H1 (cell line): ENCODE data around the gene LIN37.

Experiments used
- BACH1 ChIP-seq: IDR thresholded peaks from 2 replicates; pipeline ENCODE4 v1.6.1; 2012; ENCODE audit warnings: low read length, improper control_type of control experiment
- CTBP2 ChIP-seq: IDR thresholded peaks from 2 replicates; pipeline ENCODE4 v1.7.0; 2011; ENCODE audit warnings: borderline replicate concordance, mild to moderate bottlenecking, moderate library complexity, mixed read lengths, low read length; ENCODE audit not compliant: insufficient read depth, insufficient read length
- EP300 ChIP-seq, 2 experiments: IDR thresholded peaks; 1 replicate in 1 of 2; 2 replicates in 1 of 2; pipeline ENCODE4 v1.6.1; 2011 to 2012; ENCODE audit warnings: low read depth in 2 of 2, low read length in 2 of 2, mild to moderate bottlenecking in 2 of 2, borderline replicate concordance in 1 of 2, inconsistent platforms in 1 of 2, moderate library complexity in 1 of 2
- POLR2A ChIP-seq, 2 experiments: IDR thresholded peaks; 1 replicate in 1 of 2; 2 replicates in 1 of 2; pipeline ENCODE4 v1.6.1; 2011; ENCODE audit warnings: low read depth in 2 of 2, low read length in 2 of 2, mild to moderate bottlenecking in 2 of 2; ENCODE audit errors: control extremely low read depth in 1 of 2
- POLR2AphosphoS5 ChIP-seq: IDR thresholded peaks from 2 replicates; pipeline ENCODE4 v1.6.1; 2011; ENCODE audit warnings: low read depth, low read length
- RFX5 ChIP-seq: IDR thresholded peaks from 2 replicates; pipeline ENCODE4 v1.6.1; 2011; ENCODE audit warnings: low read depth, low read length, improper control_type of control experiment, borderline replicate concordance
- SIN3A ChIP-seq, 2 experiments: IDR thresholded peaks in 1 of 2; conservative IDR thresholded peaks in 1 of 2; 2 replicates each; pipeline ENCODE4 v1.6.1; 2011 to 2012; ENCODE audit warnings: low read length in 2 of 2, improper control_type of control experiment in 1 of 2, low read depth in 1 of 2, mild to moderate bottlenecking in 1 of 2
- SRF ChIP-seq: IDR thresholded peaks from 2 replicates; pipeline ENCODE4 v1.6.1; 2011; ENCODE audit warnings: mild to moderate bottlenecking, low read depth, low read length, moderate library complexity
- TAF1 ChIP-seq: IDR thresholded peaks from 2 replicates; pipeline ENCODE4 v1.6.1; 2011; ENCODE audit warnings: mild to moderate bottlenecking, low read depth, low read length
- ZNF274 ChIP-seq: IDR thresholded peaks from 2 replicates; pipeline ENCODE4 v1.7.0; 2012; ENCODE audit warnings: low read length, borderline replicate concordance; ENCODE audit errors: extremely low read depth
- TF ChIP-seq, protein P1 (sequence below), 3 experiments: IDR thresholded peaks; 1 replicate in 2 of 3; 2 replicates in 1 of 3; pipeline versions ENCODE4 v1.5.1 to v1.6.1; 2011; ENCODE audit warnings: low read length in 3 of 3, mild to moderate bottlenecking in 3 of 3, inconsistent platforms in 2 of 3, low read depth in 1 of 3, moderate library complexity in 1 of 3; ENCODE audit not compliant: insufficient read depth in 1 of 3; ENCODE audit errors: control extremely low read depth in 1 of 3

DNA sequence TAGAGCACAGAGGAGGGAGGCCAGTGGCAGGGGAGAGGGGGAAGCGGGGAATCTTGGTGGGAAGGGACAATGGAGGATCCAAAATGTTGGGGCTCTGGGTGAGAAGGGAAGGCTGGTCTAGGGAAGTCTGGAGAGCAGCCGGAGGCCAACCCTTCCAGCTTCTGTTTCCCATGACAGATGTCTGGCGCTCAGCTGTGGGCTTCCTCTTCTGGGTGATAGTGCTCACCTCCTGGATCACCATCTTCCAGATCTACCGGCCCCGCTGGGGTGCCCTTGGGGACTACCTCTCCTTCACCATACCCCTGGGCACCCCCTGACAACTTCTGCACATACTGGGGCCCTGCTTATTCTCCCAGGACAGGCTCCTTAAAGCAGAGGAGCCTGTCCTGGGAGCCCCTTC lies 1.8 kb upstream of the LIN37 start:
- TF ChIP-seq EP300 (IDR thresholded peaks at IDR 0.05; ENCODE audit: borderline replicate concordance in 1 of 2, low read depth in 2 of 2, low read length in 2 of 2) = no peak
- no peak for TF ChIP-seq BACH1
- no peak for TF ChIP-seq SIN3A (conservative IDR thresholded peaks at IDR 0.05 in 1 of 2, IDR thresholded peaks at IDR 0.05 in 1 of 2; ENCODE audit: low read depth in 1 of 2, low read length in 2 of 2)
- TF ChIP-seq POLR2A (IDR thresholded peaks at IDR 0.05; ENCODE audit: control extremely low read depth in 1 of 2, low read depth in 2 of 2, low read length in 2 of 2) = no peak
- no peak for TF ChIP-seq SRF
- TF ChIP-seq ZNF274 = no peak
- TF ChIP-seq, protein P1, sequence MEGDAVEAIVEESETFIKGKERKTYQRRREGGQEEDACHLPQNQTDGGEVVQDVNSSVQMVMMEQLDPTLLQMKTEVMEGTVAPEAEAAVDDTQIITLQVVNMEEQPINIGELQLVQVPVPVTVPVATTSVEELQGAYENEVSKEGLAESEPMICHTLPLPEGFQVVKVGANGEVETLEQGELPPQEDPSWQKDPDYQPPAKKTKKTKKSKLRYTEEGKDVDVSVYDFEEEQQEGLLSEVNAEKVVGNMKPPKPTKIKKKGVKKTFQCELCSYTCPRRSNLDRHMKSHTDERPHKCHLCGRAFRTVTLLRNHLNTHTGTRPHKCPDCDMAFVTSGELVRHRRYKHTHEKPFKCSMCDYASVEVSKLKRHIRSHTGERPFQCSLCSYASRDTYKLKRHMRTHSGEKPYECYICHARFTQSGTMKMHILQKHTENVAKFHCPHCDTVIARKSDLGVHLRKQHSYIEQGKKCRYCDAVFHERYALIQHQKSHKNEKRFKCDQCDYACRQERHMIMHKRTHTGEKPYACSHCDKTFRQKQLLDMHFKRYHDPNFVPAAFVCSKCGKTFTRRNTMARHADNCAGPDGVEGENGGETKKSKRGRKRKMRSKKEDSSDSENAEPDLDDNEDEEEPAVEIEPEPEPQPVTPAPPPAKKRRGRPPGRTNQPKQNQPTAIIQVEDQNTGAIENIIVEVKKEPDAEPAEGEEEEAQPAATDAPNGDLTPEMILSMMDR (IDR thresholded peaks at IDR 0.05; ENCODE audit: control extremely low read depth in 1 of 3, insufficient read depth in 1 of 3, low read depth in 1 of 3, low read length in 3 of 3) = no peak
- no peak for TF ChIP-seq RFX5
- no peak for TF ChIP-seq TAF1
- no peak for TF ChIP-seq CTBP2
- no peak for TF ChIP-seq POLR2AphosphoS5
